ENCODE results near the gene LRRC8D. TPM values are rescaled to one million over a fixed set of nuclear protein-coding genes. Genes with fewer than 3 reads are reported as not detected.

LRRC8D gene
- total RNA-seq, 1 donor from 2014 or later: 22.2 TPM

- Histone ChIP-seq H3K9me3 (no peaks in the 10 kb centered on the region), H3K36me3 (no peaks in the 10 kb centered on the region), H3K27me3 (ENCODE audit: low read depth) (no peaks in the 10 kb centered on the region), H3K4me3 (no peak overlapping the region), H3K27ac (no peak overlapping the region), H3K4me1 (peaks cover 16% of the 10 kb centered on the region)
- intact Hi-C loops (cut with DNase I): no loop called here
- ATAC-seq: no peak
- DNase-seq: no peak
- TF ChIP-seq, protein P1, sequence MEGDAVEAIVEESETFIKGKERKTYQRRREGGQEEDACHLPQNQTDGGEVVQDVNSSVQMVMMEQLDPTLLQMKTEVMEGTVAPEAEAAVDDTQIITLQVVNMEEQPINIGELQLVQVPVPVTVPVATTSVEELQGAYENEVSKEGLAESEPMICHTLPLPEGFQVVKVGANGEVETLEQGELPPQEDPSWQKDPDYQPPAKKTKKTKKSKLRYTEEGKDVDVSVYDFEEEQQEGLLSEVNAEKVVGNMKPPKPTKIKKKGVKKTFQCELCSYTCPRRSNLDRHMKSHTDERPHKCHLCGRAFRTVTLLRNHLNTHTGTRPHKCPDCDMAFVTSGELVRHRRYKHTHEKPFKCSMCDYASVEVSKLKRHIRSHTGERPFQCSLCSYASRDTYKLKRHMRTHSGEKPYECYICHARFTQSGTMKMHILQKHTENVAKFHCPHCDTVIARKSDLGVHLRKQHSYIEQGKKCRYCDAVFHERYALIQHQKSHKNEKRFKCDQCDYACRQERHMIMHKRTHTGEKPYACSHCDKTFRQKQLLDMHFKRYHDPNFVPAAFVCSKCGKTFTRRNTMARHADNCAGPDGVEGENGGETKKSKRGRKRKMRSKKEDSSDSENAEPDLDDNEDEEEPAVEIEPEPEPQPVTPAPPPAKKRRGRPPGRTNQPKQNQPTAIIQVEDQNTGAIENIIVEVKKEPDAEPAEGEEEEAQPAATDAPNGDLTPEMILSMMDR (IDR thresholded peaks at IDR 0.05): no peak
These were observed 90.6 kb downstream of the LRRC8D start for GRCh38 chr1:89911191-89911991.

DNA sequence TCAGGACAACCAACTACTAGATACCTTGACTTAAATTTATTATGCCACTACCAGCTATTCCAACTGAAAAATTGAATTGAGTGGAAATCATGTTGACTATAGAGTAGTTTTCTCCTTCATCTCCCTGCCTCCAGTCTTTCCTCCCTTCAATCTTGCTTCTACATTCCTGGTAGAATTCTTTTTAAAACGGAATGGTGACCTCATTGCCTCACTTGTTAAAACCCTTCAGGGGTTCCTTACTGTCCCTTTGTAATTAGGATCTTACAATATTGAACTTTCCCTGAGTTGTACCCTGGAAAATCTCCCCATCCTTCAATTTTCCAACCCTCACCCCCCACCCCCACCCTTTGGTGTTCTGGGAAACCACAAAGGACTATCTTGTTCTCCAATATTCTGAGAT is 91.2 kb downstream of the LRRC8D start:
- H3K4me3 ChIP-seq: no peak overlapping the region
- TF ChIP-seq, protein P1 (IDR thresholded peaks at IDR 0.05): no peak
- no peaks in the 10 kb centered on the region for H3K9me3 ChIP-seq
- H3K27me3 ChIP-seq (ENCODE audit: low read depth): no peaks in the 10 kb centered on the region
- H3K27ac ChIP-seq: no peak overlapping the region
- peaks cover 13% of the 10 kb centered on the region for H3K4me1 ChIP-seq
- DNase-seq (no peak), ATAC-seq (no peak)
- H3K36me3 ChIP-seq: no peaks in the 10 kb centered on the region
- intact Hi-C loops (cut with DNase I): no loop called here

DNA sequence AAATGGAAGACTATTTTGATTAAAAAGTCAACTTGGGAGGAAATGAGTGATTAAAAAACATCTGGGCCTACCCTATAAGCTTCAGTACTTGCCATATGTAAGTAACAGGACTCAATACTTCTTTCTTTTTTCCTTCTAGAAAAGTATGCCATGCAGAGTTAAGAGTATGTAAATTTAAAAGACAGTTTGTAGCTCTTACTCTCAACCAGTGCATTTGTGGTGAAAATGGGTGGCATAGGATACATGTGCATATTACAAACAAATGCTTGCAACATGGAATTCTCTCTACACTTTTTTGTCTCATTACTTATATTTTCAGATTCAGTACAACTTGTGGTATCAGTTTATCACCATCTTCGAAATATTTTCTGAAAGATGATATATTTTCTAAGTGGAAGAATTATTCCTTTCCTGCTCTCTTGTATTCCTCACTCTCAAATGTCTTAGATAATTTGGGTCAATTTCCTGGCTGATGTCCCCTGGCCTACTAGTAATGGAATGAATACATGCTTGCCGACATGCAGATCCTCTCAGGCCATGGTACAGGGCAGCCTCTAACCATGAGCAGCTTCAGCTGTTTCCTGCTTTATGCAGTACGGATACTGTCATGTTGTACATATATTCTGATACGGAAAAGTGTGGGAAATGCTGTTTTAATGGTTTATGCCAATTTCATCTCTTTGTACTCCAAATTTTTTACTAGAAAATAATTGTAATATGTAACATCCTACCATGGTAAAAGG is 92.7 kb downstream of the LRRC8D start:
- TF ChIP-seq, protein P1 (IDR thresholded peaks at IDR 0.05): no peak
- DNase-seq: no peak
- no peak overlapping the region for H3K27ac ChIP-seq
- intact Hi-C loops (cut with DNase I): no loop called here
- H3K4me3 ChIP-seq: no peak overlapping the region
- peaks cover 11% of the 10 kb centered on the region for H3K4me1 ChIP-seq
- H3K9me3 ChIP-seq: no peaks in the 10 kb centered on the region
- ATAC-seq: no peak
- H3K27me3 ChIP-seq (ENCODE audit: low read depth): no peaks in the 10 kb centered on the region
- no peaks in the 10 kb centered on the region for H3K36me3 ChIP-seq

DNA sequence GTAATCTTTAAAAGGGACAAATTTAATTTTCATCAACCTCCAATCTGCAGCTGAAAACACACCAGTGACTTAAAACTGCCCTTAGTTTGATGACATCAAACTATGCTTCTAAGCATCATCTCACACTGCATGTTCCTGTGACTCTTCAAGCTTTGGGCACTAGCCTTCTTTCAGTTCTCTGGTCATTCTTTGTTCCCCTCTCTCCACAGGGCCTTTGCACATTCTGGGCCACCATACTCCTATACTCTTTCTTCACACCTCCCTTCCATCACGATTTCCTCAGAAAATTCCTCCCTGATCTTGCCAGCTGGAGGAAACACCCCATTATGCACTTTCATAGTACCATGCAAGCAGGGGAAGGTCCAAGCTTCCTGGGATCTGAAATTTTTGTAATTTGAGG is 96.5 kb downstream of the LRRC8D start:
- Histone ChIP-seq H3K27ac (no peak overlapping the region), H3K9me3 (no peaks in the 10 kb centered on the region), H3K4me1 (no peaks in the 10 kb centered on the region), H3K27me3 (ENCODE audit: low read depth) (no peaks in the 10 kb centered on the region), H3K36me3 (no peaks in the 10 kb centered on the region), H3K4me3 (no peak overlapping the region)
- TF ChIP-seq, protein P1 (IDR thresholded peaks at IDR 0.05): no peak
- ATAC-seq (no peak), DNase-seq (no peak)
- intact Hi-C loops (cut with DNase I): no loop called here

DNA sequence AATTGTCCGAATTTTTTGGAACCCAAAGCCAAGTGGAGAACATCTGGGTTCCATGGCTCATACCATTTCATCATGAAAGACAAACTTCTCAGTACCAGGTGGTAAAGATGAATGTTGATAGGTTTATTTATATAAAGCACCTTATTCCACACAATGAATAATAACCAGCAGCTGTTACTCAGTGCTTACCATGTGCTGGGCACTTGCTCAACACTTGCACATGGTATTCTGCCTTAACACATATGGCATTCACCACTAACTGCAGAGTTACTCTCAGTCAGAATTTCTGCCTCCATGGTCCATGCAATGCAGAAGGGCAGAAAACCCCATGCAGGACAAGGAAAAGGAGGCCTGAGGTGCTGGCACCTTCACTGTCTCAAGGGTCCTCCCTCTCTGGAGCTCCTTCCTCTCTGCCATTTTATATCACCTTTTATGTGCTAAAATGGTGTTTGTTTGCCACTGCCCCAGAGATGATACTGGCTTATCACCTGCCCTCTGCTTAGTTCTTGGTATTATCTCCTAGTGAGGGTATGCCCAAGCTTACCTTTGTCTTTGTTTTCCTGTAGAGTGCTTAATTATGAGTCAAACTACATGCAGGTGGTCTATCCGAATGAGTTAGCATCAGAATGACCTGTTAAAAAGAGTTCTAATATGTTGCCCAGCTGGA is 97.4 kb downstream of the LRRC8D start:
- no peak overlapping the region for H3K27ac ChIP-seq
- H3K4me3 ChIP-seq: no peak overlapping the region
- H3K27me3 ChIP-seq (ENCODE audit: low read depth): no peaks in the 10 kb centered on the region
- DNase-seq: no peak
- no peaks in the 10 kb centered on the region for H3K9me3 ChIP-seq
- TF ChIP-seq, protein P1 (IDR thresholded peaks at IDR 0.05): no peak
- intact Hi-C loops (cut with DNase I): no loop called here
- no peak for ATAC-seq
- H3K4me1 ChIP-seq: no peaks in the 10 kb centered on the region
- no peaks in the 10 kb centered on the region for H3K36me3 ChIP-seq

All from lower lobe of right lung (tissue), 2 donors.